Measurements from ENCODE around the gene CACNA1S.
A peak's percentile ranks its signal among the peaks of the same experiment; 100 is the strongest.

CACNA1S gene

DNA sequence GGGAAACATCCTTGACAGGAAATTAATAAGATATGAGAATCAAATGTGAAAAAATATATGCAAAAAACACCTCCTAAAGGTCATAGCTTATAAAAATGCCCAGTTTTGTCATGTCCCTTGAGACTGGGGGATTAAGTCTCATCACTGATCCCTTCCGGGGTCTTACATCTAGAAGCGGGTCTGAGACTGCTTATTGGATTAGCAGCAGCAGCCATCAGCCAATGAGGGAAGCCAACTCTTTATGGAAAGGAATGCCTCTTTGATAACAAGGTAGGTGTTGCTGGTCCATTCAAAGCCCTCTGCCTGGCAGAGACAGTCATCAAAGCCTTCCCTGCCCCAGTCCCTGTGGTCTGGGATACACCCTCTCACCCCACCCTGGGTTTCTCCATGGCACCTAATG, 3.9 kb upstream of the CACNA1S start:
- DNase-seq (ENCODE audit: low read depth in 2 of 2): no peak

DNA sequence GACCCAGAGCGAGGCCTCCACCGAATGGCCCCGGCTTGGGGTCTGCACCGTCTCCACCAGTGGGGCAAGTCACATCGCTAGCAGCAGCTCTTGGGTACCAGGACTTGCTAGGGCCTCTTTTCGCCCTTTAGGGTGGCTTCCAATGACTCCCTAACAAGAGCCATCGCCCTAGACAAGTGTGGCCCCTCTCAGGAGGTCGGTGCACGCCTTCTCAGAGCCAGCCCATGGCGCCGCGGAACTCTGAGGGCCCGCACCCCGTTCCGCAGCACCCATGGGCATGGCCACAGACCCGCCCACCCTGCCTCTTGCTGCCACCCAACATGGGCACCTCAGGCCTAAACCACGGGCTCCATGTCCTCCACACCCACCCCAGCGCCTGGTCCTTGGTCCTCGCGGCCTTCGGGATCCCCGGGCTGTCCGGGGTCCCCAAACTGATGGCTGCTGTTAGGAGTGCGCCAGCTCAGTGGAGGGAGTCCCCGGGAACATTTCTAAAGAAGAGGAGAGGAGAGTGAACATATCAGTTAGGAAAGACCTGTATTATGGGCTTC, 3.2 kb upstream of the CACNA1S start:
- no peak for DNase-seq (ENCODE audit: low read depth in 2 of 2)

DNA sequence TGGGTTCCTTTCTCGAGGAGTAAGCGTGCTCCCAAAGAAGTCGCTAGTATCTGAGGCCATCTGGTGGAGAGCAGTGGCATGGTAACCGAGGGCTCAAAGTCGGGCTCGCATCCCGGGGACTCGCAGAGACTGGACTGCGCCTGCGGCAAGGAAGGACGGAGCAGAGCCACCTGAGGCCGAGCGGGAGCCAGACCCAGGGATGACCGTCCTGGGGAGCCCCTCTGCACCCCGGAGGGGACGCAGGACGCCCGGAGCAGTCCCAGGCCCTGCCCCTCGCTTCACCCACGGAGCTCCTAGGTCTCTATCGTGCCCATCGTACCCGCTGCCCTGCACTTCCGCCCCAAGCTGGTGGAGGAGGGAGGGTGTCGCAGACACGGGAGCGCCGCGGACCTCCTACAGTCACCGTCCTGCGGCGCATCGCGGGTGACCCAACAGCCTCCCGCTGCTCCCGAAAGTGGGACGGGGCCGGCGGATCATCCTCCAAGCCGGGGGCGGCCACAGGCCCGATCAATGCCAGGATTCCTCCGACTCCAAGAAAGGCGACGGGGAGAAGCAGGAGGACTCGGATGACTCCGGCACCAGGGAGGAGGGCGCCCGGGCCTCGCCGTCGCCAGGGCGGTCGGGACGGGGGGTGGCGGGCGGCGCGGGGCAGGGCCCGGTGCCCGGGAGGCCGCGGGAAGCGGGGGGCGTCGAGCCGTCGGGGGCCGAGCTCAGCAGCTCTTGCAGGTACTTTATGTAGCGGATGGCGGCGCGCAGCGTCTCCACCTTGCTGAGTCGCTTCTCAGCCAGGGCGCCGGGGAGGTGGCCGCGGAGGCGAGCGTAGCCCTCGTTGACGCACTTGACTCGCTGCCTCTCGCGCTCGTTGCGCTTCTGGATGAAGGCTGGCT, 2.3 kb upstream of the CACNA1S start:
- DNase-seq (ENCODE audit: low read depth in 2 of 2): peak; percentile 42 to 53

DNA sequence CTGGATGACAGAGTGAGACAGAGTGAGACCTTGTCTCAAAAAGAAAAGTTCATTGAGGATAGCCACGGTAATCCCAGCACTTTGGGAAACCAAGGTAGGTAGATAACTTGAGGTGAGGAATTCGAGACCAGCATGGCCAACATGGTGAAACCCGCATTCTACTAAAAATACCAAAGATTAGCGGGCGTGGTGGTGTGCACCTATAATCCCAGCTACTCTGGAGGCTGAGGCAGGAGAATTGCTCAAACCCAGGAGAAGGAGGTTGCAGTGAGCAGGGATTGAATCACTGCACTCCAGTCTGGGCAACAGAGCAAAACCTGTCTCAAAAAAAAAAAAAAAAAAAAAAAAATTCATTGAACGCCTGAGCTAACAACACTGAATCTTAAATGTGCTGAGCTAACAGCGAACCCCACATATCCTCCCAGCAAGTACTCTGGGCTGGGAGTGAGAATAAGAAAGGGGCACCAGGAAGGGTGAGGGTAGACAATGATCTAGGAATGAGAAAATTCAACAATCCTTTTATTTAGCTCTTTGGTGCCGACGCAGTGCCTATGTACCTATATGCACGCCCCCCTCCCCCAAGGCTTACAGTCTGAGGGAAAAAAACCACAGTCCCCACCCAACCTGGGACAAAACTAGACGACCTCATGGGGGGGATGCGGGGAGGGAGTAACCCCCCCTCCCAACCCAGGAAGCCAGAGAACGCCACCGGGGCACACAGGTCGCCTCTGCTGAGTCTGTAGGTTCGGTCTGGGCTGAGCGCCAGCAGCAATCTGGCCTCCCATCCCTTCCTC, 1.4 kb upstream of the CACNA1S start:
- no peak for DNase-seq (ENCODE audit: low read depth in 2 of 2)

DNA sequence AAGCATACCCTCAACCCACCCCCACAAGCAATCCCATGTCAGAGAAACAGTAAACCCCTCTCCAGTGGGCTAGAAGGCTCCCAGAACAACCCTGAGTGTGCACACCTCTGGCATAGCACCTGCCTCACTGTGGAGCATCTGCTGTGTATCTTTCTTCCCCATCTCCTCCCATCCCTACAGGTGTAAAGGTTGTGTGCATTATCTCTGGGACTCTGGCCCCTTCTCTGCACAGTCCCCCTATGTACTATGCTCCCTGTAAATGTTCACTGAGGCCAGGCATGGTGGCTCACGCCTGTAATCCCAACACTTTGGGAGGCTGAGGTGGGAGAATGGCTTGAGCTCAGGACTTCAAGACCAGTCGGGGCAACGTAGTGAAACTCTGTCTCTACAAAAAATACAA, 700 bp upstream of the CACNA1S start:
- no peak for DNase-seq (ENCODE audit: low read depth in 2 of 2)

DNA sequence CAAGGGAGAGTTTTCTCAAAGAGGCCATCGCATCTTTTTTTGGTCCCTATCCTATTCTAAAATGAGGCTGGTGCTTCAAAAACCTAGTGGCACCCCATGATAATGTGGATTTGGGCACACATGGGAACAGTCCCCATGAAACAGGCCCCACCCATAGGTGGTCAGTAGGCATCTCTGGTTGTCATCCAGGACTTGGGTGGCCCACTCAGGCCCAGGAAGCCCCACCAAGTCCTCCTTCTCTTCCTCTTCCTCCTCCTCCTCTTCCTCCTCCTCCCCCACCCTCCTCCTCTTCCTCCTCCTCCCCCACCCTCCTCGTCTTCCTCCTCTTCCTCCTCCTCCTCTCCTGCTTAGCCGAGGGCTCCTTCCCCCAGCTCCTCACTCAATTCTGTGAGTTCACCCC, 554 bp downstream of the CACNA1S start:
- DNase-seq (ENCODE audit: low read depth in 2 of 2): no peak

DNA sequence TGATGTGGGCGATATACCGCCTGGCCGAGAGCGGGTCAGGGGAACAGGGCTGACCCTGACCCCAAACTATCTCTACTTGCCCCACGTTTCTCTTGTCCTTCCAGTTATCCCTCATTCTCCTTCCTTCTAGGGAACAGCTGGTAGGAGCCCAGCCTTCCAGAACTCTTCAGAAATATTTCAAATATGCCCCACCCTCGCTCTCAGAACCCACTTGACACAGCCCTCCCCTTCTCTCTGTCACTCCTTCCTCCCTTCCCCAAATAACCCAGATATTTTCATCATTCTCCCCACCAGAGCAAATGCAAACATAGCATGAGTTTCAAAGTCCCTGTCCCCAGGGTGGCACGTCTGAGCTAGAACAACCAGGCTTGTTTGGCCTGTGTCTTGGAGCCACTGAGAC, 1.1 kb downstream of the CACNA1S start:
- no peak for DNase-seq (ENCODE audit: low read depth in 2 of 2)

DNA sequence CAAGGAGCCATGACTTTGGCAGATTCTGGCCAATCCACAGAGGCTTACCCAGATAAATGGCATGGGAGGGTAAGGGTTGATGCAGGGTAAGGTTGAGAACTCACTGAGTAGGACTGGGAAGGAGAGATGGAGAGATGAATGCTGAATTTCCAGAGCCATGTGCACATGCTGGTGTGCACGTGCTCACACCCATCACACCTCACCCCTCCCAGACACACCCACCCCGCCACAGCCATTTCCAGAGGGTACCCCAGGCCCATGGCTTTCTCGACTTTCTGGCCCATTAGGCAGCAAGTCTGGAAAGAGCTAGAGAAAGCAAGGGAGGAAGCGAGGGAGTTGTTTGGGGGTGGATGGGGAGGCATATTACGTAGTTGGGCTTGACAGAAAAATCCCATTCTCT, 1.6 kb downstream of the CACNA1S start:
- no peak for DNase-seq (ENCODE audit: low read depth in 2 of 2)

DNA sequence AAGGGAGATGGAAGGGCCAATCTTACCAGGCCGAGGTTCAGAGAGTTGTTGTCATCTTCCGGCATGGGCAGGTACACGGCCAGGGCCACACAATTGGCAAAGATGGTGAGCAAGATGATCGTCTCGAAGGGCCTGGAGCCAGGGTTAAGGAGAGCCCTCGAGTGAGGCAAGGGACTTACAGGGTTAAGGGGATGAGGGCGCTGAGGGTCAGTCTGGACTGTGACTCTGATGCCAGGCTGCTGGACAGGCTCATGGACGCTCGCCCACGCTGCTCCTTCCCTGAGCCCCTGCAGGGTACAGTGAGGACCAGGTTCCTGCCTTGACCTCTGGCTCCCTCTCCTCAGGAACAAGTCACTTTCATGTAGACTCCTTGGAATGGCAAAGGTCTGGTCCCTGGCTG, 2.1 kb downstream of the CACNA1S start:
- no peak for DNase-seq (ENCODE audit: low read depth in 2 of 2)

DNA sequence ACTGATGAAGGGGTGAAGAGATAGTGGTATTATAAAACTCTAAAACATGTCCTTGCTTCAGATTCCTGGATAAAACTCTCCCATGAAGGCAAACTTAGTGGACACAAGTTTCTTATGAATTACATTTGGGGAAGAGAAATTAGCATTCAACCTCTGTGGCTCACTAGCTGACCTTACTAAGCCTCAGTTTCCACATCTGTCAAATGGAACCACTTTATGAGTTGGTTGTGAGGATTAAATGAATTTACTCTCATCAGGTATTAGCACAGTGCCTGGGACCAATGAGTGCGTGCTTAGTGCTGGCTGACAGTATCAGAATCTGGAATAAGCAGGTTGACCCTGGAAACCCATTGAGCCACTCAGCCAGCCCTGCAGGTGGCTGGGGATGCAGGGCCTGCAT, 2.6 kb downstream of the CACNA1S start:
- no peak for DNase-seq (ENCODE audit: low read depth in 2 of 2)

DNA sequence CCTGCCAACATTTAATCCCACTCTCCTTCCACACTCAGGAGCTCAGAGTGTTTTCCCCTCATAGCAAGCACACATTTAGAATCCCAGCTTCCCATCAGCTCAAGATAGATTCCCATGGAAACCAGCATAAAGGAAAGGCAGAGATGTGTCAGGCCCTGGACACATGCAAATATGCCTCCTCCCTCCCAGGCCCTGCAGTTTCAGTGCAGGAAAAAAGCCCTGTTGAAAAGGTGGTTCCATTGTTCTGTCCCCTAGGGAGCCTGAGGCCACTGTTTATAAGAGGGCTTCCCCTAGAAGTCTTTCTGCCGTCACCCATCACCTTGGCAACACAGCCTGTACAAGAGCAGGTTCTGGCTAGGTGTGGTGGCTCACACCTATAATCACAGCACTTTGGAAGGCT, 3.6 kb downstream of the CACNA1S start:
- no peak for DNase-seq (ENCODE audit: low read depth in 2 of 2)

DNA sequence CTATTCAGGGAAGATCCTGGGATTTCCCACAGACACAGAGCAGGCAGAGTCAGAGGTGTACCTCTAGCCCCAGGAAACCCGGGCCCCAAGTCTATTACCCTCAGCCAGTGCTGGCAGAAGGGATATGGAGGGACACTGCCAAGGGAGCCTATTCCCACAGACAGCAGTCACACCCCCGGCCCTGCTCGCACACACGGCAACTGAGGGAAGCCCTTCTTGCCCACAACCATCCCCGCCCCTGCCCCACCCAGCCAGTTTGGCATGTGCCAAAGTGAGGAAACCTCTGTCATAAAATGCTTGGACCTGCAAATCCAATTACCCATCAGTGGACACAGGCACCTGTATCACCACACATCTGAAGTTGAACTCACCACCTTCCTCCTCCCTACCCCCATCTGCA, 6.5 kb downstream of the CACNA1S start:
- no peak for DNase-seq (ENCODE audit: low read depth in 2 of 2)

DNA sequence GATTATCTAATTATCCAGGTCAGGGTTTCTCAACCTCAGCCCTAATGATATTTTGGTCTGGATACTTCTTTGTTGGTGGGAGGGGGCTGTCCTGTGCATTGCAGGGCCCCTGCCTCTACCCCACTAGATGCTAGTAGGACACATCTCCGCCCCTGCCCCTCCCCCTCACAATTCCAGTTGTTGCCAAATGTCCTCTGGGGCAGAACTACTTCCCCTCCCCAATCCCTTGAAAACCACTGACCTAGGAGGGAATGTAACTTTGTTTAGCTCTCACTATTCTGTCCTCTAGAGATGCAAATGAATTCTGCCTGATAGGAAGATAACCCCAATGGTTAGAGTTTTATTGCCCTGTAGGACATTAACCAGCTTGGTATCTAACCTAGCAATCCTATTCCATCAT, 8.1 kb downstream of the CACNA1S start:
- DNase-seq (ENCODE audit: low read depth in 2 of 2): no peak

DNA sequence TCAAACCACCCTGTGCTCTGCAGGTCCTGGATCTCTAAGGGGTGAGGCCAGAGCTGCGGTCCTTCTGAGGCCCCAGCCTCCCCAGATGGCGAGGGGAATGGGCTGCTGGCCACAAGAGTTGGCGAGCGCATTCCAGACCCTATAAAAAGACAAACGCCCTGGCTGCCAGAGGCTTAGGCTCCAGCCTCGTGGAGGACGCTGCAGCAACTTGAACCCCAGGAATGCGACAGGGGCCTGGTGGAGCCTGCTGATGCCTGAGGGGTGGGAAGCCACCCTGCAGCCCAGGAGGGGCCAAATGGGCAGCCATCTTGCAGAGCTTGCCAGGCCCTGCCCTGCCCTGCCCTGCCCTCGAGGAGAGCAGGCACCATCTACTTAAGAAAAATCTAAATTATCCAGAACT, 8.6 kb downstream of the CACNA1S start:
- DNase-seq (ENCODE audit: low read depth in 2 of 2): no peak

DNA sequence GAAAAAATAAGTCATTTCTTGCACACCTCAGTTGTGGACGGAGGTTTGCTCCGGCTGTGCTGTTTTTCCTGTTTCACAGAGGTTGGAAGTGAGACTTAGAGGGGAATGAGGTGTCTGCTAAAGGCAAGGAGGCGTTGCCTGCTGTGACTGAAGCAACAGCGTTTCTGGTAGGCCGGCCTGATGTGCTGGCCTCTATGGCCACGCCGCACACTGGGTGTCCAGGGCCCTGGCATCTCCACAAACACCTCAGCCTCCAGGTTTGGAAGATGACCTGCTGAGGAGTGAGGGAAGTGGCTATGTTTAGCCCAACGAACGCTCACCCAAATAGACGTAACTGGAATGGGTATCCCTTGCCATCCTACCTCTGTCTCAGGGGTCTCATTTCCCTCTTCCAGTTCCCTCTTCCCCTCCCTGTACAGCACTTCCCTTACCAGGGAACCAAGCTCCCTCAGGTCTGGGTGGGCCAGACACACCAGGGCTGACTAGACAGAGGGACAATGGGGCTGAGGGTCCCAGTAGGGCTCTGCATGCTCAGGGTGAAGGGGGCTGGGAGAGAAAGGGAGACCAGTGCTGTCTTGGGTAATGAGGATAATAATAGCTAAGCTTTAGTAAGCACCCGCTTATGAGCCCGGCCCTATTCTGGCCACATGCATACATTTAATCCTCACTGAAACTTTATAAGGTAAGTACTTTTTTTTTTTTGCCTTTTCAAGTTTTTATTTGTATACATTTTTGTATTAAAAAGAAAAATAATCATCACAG, 11.9 kb downstream of the CACNA1S start:
- DNase-seq (ENCODE audit: low read depth in 2 of 2): no peak

DNA sequence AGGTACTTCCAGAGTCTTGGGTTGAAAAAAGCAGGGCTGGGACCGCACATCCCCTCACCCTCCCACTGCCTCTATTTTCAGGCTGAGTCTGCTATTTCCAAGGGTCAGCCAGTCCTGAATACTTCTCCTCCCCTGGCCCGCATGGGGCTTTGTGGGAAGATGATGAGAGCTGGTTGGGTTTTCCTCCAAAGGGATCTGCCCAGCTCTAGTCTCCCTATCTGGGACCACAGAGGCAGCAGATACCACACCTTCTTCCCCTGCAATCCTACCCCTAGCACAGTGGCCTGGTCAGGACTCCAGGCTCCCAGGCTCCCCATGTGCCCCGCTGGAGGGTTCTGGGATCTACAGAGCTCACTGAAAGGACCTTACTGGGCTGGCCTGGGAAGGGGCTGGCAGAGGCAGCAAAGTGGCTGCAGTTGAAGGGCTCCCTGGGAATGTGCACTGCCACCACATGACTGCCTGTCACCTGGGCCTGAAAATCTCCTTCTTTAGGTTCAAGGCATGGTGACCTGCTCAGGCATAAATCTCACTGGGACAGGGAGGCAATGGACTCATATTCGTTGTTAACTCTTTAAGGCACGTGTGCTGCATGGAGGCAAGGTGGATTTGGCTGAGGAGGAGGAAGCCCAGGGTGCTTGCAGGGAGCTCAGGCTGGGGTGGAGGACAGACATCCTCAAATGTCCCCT, 13.1 kb downstream of the CACNA1S start:
- DNase-seq (ENCODE audit: low read depth in 2 of 2): no peak

DNA sequence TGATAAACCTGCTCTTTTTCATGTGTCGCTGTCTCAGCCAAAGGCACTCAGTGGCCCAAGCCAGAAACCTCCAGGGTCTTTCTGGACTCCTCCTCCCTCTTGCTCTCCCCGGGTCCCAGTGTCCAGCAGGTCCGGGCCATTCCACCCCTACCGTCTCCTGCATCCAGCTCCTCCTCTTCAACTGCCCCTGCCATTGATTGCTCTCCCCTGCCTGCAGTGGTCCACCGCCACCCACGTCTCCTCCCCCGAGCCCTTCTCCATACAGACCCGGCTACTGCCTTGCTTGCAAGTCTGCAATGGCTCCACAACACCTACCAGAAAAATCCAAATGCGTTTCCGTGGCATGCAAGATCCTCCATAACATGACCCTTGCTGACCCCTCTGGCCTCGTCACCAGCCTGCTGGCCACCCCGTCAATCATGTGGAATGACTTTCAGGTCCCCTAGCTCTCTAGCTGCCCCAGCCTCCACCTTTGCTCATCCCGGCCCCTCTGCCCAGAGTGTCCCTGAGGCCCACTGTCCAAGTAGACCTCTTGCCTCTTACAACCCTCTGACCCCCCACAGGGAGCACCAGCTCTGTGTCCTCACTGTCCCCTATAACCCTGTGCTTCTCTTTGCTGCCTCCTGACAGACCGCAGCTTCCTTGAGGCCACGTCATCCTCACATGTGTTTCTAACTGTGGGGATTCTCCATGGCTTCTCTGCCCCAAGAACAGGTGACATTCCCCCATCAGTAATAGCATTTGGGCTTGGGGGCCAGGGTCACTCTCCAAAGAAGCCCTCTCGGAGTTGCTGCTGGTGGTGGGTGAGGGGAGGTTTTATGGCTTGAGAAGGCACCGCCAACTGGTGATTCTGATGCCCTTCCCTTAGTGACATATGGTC, 15.0 kb downstream of the CACNA1S start:
- no peak for DNase-seq (ENCODE audit: low read depth in 2 of 2)

DNA sequence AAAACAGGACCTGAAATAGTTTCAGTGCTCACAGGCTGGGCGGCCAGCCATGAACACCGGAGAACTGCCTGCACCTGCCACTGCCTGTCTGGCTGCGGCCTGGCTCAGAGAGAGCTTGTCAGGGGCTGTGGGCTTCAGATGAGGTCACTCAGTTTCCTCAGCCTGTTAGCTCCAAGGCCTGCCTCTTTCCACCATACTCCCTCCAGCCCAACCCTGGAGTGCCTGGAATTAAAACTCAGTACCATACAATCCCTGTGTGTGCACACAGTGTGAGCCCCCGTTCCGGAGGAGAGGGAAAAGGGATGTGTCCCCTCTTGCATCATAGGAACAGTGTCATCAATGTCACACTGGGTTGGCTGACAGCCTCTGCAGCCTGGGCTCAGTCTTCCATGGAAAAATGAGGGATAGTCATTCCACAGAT, 16.2 kb downstream of the CACNA1S start:
- no peak for DNase-seq (ENCODE audit: low read depth in 2 of 2)

DNA sequence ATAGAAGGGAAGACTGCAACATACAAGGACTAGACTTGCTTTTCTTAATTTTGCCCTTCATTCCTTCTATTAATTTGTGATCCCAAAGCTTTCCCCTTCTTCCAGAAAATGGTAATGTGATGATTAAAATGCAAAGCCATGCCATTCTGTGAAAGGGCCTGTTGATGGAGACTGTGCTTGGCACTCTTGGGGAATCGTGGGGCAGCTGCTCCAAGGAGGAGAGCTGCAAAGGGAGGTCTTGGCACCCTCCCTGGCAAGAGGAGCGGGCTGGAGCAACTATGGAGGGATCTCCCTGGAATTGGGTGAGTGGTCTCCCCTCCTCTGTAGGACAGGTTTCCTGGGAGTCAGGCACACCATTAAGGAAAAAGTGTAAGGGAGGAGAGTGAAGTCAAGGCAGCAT, 16.6 kb downstream of the CACNA1S start:
- DNase-seq (ENCODE audit: low read depth in 2 of 2): no peak

DNA sequence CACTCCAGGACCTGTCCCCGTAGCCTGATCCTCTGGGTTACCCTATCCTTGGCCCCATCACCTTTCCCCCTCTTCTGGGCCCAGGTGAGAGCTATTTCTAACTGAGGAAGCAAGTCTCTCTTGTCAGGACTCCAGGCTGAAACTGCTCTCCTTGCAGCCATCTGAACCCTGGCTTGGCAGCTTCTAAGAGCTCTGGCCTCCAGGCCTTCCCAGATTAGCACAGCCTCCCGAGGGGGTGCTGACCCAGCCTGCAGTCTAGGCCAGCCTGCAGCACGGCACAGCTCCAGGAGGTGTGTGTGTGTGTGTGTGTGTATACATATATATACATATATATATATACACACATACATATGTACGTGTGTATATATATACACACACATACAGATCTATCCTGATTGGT, 17.4 kb downstream of the CACNA1S start:
- DNase-seq (ENCODE audit: low read depth in 2 of 2): no peak

DNA sequence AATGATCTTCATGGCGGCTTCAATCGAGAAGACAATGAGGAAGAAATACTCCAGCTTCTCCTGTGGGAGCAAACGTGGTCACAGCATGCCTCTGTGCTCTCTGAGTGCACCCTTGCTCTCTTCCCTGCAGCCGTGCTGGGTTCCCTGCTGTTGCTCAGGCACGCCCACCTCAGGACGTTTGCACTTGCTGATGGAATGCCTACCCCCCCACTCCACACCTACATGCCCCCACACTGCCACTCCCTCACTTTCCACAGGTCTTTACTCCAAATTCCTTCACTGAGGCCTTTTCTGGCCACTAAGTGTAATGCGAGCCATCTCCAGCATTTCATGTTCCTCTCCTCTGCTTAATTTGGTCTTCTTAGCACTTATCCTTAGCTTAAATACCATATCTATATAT, 18.3 kb downstream of the CACNA1S start:
- no peak for DNase-seq (ENCODE audit: low read depth in 2 of 2)
